Osteocyte (in vitro differentiated cells): ENCODE data around the gene AREL1. TPM values are rescaled to one million over a fixed set of nuclear protein-coding genes. Genes with fewer than 3 reads are reported as not detected.
A peak's percentile ranks its signal among the peaks of the same experiment; 100 is the strongest.

Source experiments
- DNase-seq: peaks from one replicate; pipeline ENCODE4 v3.0.0; 2021; ENCODE audit warnings: mixed read lengths; ENCODE audit not compliant: unreplicated experiment; ENCODE audit errors: extremely low spot score
- H3K27ac Mint-ChIP-seq: one replicate; pipeline ENCODE4 v1.8.0; 2021; ENCODE audit warnings: mild to moderate bottlenecking, mixed read lengths; ENCODE audit not compliant: unreplicated experiment
- H3K27me3 Mint-ChIP-seq: one replicate; pipeline ENCODE4 v1.8.0; 2021; ENCODE audit warnings: mixed read lengths; ENCODE audit not compliant: unreplicated experiment
- H3K36me3 Mint-ChIP-seq: one replicate; pipeline ENCODE4 v1.8.0; 2021; ENCODE audit warnings: mixed read lengths; ENCODE audit not compliant: unreplicated experiment
- H3K4me1 Mint-ChIP-seq: one replicate; pipeline ENCODE4 v1.8.0; 2021; ENCODE audit warnings: mixed read lengths; ENCODE audit not compliant: unreplicated experiment
- H3K4me3 Mint-ChIP-seq: one replicate; pipeline ENCODE4 v1.8.0; 2021; ENCODE audit warnings: mild to moderate bottlenecking, moderate library complexity, mixed read lengths; ENCODE audit not compliant: unreplicated experiment
- H3K9me3 Mint-ChIP-seq: one replicate; pipeline ENCODE4 v1.8.0; 2021; ENCODE audit warnings: mixed read lengths; ENCODE audit not compliant: unreplicated experiment
- CTCF ChIP-seq: fragments of 200-600 bp; sonication (generic); IDR thresholded peaks from 2 replicates; pipeline ENCODE4 v1.5.0; 2021; ENCODE audit warnings: antibody characterized with exemption, mild to moderate bottlenecking, moderate library complexity
- total RNA-seq: library from RNA; stranded (reverse); gene quantifications from 2 replicates; pipeline ENCODE4 v1.2.1, GENCODE V29; 2021

AREL1 gene
- total RNA-seq, 1 donor from 2014 or later: 45.6 TPM

- H3K4me3 Mint-ChIP-seq: no peak overlapping the region
- H3K36me3 Mint-ChIP-seq: peaks cover 72% of the 10 kb centered on the region
- no peaks in the 10 kb centered on the region for H3K27me3 Mint-ChIP-seq
- no peak for DNase-seq
- H3K9me3 Mint-ChIP-seq: no peaks in the 10 kb centered on the region
- no peak for TF ChIP-seq CTCF
- peaks cover 14% of the 10 kb centered on the region for H3K4me1 Mint-ChIP-seq
- peak overlapping the region; percentile 21 for H3K27ac Mint-ChIP-seq
Measured at GRCh38 chr14:74670726-74671411, 42.0 kb downstream of the AREL1 start.

GRCh38 chr14:74669846-74670245 is 43.0 kb downstream of the AREL1 start:
- H3K9me3 Mint-ChIP-seq: no peaks in the 10 kb centered on the region
- TF ChIP-seq CTCF: no peak
- H3K27me3 Mint-ChIP-seq: no peaks in the 10 kb centered on the region
- no peak overlapping the region for H3K4me3 Mint-ChIP-seq
- H3K4me1 Mint-ChIP-seq: peaks cover 14% of the 10 kb centered on the region
- H3K36me3 Mint-ChIP-seq: peaks cover 73% of the 10 kb centered on the region
- H3K27ac Mint-ChIP-seq: no peak overlapping the region
- peak; percentile 72 for DNase-seq

- no peaks in the 10 kb centered on the region for H3K27me3 Mint-ChIP-seq
- TF ChIP-seq CTCF: no peak
- H3K4me1 Mint-ChIP-seq: peaks cover 14% of the 10 kb centered on the region
- no peak overlapping the region for H3K27ac Mint-ChIP-seq
- H3K9me3 Mint-ChIP-seq: no peaks in the 10 kb centered on the region
- no peak overlapping the region for H3K4me3 Mint-ChIP-seq
- no peak for DNase-seq
- H3K36me3 Mint-ChIP-seq: peaks cover 73% of the 10 kb centered on the region
Measured at GRCh38 chr14:74669256-74669655, 43.6 kb downstream of the AREL1 start.

GRCh38 chr14:74667758-74668157 is 45.1 kb downstream of the AREL1 start:
- Mint-ChIP-seq H3K4me1 (peaks cover 14% of the 10 kb centered on the region), H3K4me3 (no peak overlapping the region), H3K36me3 (peaks cover 71% of the 10 kb centered on the region), H3K27ac (no peak overlapping the region), H3K9me3 (no peaks in the 10 kb centered on the region), H3K27me3 (no peaks in the 10 kb centered on the region)
- DNase-seq: no peak
- TF ChIP-seq CTCF: no peak

- H3K4me3 Mint-ChIP-seq: no peak overlapping the region
- TF ChIP-seq CTCF: no peak
Measured at GRCh38 chr14:74664717-74665116, 48.2 kb downstream of the AREL1 start.

More at GRCh38 chr14:74664717-74665116, 48.2 kb downstream of the AREL1 start:
- Mint-ChIP-seq H3K27me3 (no peaks in the 10 kb centered on the region), H3K36me3 (peaks cover 61% of the 10 kb centered on the region), H3K27ac (no peak overlapping the region), H3K4me1 (peaks cover 10% of the 10 kb centered on the region), H3K9me3 (no peaks in the 10 kb centered on the region)
- peak; percentile 17 for DNase-seq
